CD4-positive, alpha-beta T cell treated with Interleukin-17A for 1 hour (primary cell): ENCODE results near the gene APCDD1L.
"Not testable (repeated sequence)": the region's sequence is repeated elsewhere in the genome, so short reads cannot be mapped to it uniquely, and the experiment has no call there.

Source experiments
- DNase-seq: peaks from one replicate; pipeline ENCODE4 v3.0.0-alpha.2; 2020

Gene APCDD1L

DNA sequence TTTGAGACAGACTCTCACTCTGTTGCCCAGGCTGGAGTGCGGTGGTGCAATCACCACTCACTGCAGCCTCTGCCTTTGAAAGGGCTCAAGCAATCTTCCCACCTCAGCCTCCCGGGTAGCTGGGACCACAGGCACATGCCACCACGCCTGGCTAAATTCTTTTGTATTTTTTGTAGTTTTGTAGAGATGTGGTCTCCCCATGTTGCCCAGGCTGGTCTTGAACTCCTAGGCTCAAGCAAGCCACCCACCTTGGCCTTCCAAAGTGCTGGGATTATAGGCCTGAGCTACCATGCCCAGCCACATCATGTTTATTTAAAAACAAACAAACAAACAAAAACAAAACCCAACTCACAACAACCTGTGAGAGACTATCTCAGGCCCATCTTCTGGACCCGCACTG is 29.7 kb upstream of the APCDD1L start:
- no peak for DNase-seq

DNA sequence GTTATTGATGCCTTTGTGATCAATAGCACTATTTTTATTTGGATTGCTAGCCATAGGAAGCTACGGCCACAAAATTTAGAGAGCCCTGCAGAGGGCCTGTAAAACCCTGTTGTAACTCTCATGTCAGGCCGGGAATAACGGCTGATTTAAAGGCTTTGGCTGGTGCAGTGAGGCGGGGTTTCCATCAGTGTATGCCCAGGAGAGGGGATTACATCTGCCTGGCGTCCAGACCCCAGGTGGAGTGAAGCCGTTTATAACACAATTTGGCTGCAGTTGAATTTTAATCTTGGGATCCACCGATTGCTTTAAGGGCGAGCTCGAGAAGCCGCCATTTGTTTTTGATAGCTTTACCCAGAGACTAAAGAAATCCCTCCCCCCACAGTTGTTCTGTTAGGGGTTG is 29.1 kb upstream of the APCDD1L start:
- DNase-seq: no peak

DNA sequence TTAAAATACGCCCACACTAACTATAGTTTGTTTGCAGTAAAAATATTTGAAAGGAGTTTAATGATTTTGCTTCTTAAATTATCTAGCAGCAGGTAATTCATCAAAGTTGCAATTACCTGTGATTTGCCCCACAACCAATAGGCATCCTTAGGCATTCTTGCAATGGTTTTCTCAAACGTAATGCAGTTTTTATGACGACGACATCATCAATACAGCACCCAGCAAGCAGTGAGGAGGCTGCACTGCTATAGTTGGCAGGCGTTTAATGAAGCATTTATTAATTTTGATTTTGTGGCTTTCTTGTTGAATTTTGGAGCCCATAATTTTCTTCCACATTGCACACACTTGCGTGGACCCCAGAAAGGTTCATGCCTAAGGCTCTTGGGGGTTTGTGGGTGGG is 28.1 kb upstream of the APCDD1L start:
- DNase-seq: no peak

DNA sequence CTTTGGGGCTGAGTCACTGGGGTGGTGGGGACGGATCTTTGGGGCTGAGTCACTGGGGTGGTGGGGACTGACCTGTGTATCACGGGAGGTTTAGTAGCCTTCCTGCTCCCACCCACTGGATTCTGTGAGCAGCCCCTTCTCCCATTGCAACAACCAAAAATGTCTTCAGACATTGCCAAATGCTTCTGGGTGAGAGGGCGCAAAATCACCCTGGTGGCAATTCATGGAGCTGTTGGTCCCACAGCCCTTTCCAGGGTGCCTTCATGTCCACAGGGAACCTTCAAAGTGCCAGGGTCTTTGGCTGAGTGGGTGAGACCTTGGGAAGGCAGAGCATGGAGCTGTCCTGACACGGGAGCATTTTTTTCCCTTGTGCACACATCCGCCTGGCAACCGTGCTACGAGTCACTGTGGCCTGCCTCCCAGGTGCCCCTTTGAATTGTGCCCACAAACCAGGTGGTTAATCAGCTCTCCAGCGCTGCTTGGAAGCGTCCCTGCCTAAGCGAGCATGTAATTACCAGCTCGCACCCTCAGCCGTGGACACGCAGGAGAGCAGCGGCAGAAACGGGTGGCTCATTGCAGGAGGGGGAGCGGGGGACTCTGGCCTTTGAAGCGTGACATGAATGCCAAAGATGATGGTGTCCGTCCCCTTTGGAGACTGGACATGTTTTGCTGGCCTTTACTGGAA is 27.4 kb upstream of the APCDD1L start:
- no peak for DNase-seq

DNA sequence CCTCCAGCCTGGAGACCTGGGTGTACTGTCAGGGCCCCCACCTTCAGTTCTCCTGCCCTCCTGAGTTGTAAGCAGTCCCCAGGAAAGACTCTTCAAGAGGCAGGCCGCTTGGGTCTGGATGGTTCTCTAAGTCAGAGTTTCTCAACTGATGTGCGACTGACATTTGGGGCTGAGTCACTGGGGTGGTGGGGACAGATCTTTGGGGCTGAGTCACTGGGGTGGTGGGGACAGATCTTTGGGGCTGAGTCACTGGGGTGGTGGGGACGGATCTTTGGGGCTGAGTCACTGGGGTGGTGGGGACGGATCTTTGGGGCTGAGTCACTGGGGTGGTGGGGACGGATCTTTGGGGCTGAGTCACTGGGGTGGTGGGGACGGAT is 26.8 kb upstream of the APCDD1L start:
- DNase-seq: not testable (repeated sequence)

DNA sequence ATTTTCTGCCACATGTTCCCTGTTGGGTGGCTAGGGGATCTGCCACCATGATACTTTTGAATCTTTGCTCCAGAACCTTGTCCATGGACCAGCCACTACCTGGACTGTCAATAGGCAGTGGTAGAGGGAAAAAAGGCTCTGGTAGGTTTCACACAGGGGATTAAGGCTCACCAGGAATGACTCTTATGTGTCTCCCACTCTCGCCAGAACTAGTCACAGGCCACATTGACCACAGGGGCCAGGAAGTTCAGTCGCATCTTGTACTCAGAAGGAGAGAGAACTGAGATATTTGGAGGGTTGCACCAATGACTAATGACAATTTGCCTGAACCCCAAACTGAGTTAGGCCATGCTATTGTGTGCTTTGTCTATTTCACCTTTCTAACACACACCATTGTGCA is 23.6 kb upstream of the APCDD1L start:
- no peak for DNase-seq

DNA sequence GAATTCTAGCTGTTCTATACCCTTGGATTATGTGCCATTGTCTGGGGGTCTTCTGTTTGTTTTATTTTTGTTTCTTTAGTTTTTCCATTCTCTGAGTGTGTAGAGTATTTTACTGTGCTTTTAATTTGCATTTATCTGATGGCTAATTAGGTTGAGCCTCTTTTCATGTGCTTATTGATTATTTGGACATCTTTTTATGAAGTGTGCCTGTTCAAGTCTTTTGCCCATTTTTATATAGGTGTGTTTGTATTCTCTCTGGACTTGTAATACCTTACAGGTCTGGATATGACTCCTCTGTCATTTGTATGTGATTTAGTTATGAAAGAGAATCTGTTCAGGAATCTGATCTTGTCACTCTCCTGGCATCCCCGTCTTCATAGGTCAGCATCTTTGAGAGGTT is 22.6 kb upstream of the APCDD1L start:
- no peak for DNase-seq

DNA sequence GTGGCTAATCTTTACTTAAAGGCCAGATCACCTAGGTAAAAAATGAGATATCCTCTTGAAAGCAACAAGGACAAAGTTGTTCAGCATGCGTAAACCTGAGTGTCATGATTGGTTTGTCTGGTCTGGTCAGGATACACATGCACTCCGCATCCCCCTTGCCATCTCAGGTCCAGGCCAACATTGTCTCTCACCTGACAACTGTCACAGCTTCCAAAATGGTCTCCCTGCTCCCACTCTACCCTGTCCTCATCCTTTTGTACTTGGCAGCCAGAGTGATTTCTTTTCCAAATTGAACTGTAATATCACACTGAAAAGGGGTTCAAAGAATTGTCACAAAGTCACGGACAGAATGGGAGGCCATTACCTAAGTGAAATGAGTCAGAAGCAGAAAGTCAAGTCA is 21.1 kb upstream of the APCDD1L start:
- DNase-seq: no peak

DNA sequence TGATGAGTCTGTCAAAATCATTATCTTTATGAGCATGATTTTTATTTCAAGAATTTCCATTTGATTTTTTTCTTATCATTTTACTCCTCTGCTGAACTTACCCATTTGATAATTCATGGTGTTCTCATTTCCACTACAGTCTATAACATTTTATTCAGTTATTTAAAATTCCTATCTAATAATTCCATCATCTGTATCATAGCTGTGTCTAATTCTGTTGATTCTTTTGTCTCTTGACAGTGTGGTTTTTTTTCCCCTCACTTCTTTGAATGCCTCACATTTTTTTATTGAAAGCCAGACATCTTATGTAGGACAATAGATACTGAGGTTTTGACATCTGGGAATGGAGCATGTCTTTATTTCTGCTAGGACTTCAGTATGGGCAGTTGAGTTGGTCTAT is 16.5 kb upstream of the APCDD1L start:
- no peak for DNase-seq

DNA sequence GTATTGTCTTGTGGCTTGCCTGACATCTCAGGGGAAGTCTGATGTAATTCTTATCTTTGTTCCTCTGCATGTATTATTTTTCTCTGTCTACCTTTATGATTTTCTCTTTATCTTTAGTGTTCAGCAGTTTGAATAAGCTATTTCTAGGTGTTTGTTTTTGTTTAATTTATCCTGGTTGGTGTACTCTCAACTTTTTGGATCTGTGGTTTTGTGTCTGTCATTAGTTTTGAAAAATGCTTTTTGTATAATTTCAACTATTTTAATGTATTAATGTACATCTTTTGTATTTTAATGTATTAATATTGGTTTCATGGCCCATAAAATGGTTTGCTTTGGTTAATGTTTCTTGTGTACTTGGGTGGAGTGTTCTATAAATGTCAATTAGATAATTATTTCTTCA is 15.9 kb upstream of the APCDD1L start:
- DNase-seq: no peak

DNA sequence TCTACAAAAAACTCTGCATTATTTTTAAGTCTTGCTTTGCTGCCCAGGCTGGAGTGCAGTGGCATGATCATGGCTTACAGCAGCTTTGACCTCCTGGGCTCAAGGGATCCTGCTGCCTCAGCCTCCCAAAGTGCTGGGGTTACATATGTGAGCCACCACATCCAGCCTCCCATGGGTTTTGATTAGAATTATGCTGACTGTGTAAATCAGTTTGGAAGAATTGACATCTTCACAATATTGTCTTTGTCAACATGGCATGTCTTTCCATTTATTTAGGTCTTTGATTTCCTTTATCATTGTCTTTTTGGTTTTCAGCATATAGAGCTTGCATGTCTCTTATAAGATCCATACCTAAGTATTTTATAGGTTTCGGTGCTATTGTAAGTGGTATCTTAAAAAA is 13.2 kb upstream of the APCDD1L start:
- no peak for DNase-seq

DNA sequence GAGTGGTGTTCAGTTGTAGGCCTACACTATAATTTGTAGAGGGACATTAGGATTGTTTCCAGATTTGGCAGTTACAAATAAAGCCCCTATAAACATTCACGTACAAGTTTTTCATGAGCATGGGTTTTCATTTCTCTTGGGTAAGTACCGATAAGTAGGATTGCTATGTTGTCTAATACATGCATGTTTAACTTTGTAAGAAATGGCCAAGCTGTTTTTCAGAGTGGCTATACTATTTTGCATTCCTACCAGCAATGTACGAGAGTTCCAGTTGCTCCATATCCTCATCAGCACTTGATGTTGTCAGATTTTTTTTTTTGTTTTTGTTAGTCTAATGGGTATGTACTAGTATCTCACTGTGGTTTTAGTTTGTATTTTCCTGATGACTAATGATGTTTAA is 11.2 kb upstream of the APCDD1L start:
- DNase-seq: no peak

DNA sequence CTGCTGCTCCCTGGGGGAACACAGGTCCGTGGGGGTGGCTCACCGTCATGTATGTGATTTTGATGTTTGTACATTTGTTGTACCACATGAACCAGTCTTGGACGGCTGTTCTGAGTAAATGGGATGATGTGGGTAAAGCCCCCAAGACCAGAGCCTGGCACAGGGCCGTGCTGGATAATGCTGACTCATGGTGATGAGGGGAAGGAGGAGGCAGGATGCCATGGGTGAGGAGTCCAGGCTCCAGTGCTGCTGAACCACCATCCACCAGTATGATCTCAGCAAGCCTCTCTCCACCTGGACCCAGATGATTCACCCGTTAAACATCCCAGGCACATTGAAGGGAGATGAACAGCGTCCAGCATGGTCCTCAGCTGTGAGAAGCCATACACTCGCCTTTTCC is 9.6 kb upstream of the APCDD1L start:
- DNase-seq: no peak

DNA sequence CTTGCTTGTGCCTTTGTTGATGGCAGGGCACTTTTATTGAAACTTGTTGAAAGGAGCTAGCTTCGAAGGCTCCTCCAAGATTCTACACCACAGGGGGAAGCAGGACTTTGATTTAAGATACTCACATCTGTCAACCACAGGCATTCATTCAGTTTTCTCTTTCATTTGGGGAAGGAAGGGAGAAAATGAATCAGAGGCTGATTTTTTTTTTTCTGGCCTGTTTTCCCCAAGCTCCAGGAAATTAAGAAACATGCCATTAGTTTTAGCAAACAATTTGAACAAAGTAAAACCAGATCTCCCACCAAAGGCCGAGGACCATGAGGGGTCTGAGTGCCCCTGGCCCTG is 8.7 kb upstream of the APCDD1L start:
- DNase-seq: no peak

DNA sequence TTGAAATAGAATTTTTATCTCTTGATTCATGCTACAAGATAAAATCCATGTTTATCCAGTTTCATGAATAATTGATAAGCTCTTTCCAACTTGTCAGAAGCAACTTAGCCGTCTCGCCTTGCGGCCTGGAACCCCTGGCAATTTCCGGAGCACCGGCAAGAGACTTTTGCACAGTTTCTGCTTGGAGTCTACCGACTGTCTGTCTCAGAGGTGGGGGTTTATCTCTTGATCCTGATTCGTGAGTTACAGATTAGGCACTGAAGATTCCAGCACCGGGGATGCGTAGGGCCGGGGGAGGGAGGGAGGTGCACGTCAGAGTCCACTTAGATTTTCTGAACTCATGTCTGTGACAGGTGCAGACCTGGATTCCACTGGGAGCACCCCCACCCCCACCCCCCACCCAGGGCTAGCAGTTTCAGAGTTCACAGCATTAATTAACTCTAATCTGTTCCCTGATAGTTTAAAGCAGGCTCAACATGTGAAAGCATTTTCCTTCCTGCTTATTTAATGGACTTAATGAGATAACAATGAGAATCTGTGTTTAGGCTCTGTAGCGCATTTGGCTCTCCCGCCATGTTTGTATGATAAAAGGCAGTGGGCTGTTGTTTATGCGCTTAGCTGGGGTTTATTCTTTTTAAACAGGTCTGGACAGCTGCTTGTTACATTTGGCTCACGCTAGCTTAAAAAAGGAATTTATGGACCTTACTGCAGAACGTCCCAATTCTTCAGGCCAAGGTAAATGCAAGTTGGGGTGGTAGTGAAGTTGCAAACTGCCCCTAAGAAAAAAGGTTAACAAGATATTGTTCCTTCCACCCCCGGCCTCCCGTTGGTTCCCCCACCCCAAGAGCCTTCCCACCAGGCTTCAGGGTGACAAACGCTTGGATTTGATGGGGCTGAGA is 8.1 kb upstream of the APCDD1L start:
- DNase-seq: no peak

DNA sequence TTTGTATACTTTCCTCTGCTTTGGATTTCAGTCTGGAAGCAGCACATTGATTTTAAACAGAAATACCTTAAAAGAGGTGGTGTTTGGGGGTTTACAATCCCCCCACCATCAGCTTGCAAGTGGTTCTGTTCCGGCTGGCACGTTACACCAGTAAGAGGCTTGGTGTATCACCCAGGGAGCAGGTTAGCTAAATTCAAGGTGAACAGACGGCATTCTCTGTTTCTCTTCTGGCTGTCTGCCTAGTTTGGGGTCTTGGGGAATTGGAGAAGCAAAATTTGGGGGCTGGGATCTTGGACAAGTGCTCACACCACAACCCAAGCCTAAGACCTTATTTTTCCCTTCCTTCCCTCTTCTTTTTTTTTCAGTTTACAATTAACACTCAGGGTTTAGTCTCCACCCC is 7.5 kb upstream of the APCDD1L start:
- DNase-seq: no peak

DNA sequence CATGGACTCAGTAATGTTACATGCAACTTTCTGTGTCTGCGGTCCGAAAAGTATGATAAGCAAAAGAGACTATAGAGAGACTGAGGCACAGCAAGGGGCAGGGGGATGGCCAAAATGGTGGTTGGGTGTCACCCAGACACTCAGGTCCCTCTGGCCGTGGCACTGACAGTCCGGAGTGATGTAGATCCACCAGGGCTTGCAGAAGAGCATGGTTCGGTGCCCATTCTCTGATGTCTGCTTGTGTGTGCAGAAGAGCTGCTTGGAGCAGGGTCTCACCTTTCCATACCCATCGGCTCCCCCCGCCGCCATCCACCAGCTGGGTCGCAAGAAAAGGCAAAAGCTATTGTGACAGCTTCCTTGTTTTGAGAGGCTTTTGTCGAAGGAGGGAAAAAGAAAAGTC is 6.6 kb upstream of the APCDD1L start:
- no peak for DNase-seq

DNA sequence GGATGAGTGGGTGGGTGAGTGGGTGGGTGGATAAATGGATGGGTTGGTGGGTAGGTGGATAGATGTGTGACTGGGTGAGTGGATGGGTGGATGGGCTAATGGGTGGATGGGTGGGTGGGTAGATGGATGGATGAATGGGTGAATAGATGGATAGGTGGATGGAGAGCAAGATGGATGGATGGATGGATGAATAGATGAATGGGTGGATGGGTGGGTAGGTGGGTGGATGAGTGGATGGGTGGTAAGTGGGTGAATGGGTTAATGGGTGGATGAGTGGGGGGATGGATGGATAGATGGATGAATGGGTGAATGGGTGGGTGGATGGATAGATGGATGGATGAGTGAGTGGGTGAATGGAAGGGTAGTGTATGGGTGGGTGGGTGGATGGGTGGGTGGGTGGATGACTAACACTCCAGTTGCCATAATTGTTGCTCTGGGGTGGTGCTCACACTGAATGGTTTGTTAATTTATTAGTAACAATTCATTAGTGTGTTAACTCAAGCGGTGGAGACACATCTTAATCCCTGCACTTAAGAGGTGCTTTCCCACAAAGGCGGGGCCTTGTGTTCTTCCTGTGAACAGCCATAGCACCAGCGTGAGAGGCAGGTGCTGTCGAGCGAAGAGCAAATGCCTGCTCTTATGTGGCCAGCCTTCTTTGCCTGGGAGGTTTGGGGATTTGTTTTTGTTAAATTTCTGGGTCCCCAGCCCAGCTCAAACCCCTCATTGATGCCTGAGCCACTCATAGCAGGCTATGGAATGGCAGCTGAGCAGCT is 4.9 kb upstream of the APCDD1L start:
- DNase-seq: no peak

DNA sequence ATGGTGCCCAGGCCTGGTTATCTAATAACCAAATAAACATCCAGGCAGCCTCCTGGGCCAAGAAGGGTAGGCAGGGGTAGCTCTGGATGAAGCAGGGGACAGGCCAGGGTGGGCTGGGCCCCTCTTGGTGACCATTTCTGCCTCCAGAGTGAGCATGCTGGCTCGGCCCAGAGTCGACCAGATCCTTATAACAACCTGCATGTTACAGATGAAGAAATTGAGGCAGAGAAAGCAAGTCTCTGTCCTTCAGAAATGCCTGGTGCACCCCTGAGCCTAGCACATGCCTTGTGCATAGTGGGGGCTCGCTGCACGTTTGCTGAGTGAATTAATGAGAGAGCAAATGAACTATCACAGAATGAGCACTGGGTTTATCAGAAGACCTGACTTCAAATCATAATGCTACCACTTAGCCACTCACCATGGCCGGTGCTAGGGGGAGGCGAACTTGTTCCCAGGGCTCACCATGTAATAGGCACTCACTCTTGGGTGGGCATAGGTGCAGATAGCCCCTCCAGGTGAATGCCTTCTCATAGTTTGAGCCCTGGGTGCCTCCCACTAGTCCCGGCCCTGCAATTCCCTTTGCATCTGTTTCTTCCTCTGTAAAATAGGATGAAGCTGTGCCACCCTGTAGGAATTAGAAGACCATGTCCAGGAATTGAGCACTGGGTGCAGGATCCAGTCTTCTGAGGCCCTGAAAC is 3.8 kb upstream of the APCDD1L start:
- no peak for DNase-seq

DNA sequence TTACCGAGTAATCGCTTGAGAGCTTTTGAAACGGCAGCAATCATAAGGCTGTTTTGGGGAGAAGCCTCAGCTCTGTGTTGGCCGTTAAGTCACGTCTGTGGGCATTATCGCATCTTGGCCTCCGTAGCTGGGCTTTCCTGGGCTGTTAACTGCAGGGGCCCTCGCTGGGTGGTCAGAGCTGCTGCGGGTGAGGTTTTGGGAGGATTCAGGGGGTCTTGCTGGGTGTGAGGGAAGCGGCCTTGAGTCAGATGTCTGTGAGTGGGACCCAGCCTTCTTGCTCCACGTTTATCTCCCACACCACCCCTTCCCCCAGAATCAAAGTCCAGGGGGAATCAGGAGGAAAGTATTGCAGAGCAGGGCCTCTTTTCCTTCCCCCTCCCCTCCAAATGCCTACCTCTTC is 3.2 kb upstream of the APCDD1L start:
- DNase-seq: no peak

DNA sequence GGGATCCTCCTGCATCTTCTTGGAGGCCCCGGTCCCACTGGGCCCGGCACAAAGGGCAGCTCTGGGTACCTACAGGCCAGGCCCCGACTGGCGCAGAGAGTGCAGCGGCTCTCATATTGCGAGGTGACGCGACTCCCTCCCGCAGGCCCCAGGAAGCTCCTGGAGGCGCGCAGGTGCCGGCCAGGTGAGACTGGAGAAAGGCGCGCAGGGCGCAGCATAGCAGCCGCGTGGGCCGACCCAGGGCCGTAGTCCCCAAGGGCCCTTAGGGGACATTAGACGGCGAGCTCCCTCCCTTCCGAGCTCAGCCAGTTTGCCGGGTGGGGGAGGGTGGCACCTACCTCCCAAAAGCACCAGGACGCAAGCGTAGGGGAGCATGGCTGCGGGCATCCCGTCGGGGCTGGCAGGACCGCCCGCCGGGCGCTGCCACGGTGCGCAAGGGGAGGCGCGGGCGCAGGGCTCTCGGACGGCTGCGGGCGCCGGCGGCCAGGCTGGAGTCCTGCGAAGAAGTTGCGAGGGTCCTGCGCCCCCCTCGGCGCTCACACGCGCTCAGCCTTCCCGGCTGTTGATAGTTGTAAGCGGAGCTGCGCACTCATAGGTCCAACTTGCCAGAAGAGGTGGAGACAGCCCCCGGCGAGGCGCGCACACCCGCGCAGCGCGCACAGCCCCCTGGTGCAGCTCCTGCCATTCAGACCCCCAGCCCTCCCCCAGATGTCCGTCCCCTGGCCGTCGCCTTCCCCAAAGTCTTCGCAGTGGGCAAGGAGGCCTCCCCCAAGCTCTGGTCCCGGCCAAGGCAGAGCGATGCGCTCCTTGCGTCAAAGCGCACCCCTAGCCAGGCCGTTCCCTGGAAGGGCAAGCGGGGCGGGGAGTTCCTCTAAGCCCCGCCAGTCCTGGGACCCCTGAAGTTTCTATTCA is 622 bp downstream of the APCDD1L start:
- no peak for DNase-seq

DNA sequence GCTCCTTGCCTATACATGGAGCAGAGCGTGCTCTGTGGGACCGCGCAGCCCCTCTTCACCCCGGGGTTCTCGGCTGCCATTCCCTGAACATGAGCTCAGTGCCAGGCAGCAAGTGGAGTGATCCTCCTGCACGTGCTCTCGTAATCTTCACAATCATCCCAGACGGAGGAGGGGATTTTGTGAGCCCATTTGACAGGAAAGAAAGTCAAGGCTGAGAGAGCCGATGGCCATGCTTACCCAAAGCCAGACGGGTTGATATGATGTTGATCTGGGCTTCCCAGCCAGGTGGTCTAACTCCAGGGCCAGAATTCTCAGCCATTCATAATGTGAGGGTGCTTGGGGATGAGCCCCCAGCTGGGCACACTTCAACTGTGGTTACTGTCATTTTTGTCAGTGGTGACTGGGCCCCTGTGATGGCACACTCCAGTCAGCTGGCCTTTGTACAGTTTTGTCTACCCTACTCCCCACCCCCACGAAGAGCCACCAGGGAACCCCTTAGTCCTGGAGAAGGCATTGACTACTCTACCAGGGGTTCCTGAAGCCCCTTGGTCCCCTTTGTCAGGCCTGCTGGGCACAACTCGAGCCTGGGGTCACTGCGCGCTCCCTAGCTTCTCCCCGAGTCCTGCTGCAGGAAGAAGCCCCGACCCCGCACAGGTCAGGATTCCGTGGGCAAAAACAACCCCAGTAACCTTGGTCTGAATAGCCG is 1.5 kb downstream of the APCDD1L start:
- no peak for DNase-seq
